Keratinocyte (primary cell): Measurements from ENCODE around the gene GOPC.

Experiments
- CTCF ChIP-seq, 3 experiments: IDR thresholded peaks in 1 of 3; conservative IDR thresholded peaks in 1 of 3; optimal IDR thresholded peaks in 1 of 3; 2 replicates in 2 of 3; 3 replicates in 1 of 3; pipeline versions ENCODE3 to v1.5.1; 2011; ENCODE audit warnings: low read length in 3 of 3, mild to moderate bottlenecking in 3 of 3, moderate library complexity in 2 of 3, control low read depth in 1 of 3, inconsistent platforms in 1 of 3; ENCODE audit not compliant: insufficient read depth in 2 of 3; ENCODE audit errors: extremely low read depth in 1 of 3
- EZH2 ChIP-seq: IDR thresholded peaks from one replicate; pipeline ENCODE4 v1.6.1; 2012; ENCODE audit warnings: inconsistent platforms, mild to moderate bottlenecking, low read length, moderate library complexity

- no peak for TF ChIP-seq CTCF (optimal IDR thresholded peaks at IDR 0.05 in 1 of 3, IDR thresholded peaks at IDR 0.05 in 1 of 3, conservative IDR thresholded peaks at IDR 0.05 in 1 of 3; ENCODE audit: extremely low read depth in 1 of 3, insufficient read depth in 2 of 3, low read length in 3 of 3)
- TF ChIP-seq EZH2 = no peak
Measured at GRCh38 chr6:117619178-117619577, 16.9 kb upstream of the GOPC start.
